ENCODE measurements around the gene TAF4B.

The TAF4B gene

DNA sequence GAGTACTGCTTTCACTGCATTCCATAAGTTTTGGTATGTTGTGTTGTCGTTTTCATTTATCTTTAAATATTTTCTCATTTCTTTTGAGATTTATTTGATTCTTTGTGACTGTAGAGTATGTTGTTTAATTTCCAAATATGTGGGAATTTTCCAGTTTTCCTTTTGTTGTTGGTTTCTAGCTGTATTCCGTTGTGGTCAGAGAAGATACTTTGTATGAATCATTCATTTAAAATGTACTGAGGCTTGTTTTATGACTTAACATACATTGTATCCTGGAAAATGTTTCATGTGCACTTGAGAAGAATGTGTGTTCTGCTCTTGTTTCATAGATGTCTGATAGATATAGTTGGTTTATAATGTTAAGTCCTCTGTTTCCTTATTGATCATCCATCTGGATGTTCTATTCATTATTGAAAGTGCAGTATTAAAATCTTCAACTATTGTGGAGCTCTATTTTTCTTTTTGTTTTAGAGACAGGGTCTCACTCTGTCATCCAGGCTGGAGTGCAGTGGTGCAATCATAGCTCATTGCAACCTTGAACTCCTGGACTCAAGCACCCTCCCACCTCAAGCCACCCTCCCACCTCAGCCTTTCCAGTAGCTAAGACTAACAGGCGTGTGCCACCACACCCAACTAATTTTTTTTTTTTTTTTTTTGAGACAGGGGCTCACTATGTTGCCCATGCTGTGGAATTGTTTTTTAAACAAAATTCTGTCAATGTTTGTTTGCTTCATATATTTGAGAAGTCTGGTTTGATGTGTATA, 96.8 kb downstream of the TAF4B start:
- no peaks in the 10 kb centered on the region; the same call in 1 of the 2 replicates for H3K36me3 ChIP-seq (ENCODE audit: control insufficient read depth, insufficient read depth, low read length)
- no peak for DNase-seq (ENCODE audit: extremely low read depth, insufficient read length)
- no peak for TF ChIP-seq CTCF (IDR thresholded peaks at IDR 0.05; ENCODE audit: insufficient read depth, low read length, poor library complexity, severe bottlenecking)

DNA sequence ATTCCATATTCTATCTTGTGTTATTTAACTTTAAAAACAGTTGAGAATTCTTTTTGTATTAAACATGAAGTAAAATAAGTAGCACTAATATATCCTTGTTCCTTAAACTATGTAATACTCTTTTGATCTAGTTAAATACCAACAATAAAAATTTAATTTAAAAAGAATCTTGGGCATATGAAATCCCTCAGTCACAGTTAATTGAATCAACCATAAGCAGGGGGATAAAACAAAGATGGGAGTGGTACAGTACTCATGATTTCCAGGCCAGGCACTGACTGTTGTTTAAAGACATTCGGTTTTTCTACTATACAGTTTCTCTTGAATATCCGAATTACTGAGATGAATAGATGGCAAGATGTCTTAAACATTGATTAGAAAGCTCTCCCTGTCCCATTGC, 99.5 kb downstream of the TAF4B start:
- TF ChIP-seq CTCF (IDR thresholded peaks at IDR 0.05; ENCODE audit: insufficient read depth, low read length, poor library complexity, severe bottlenecking), result no peak
- DNase-seq (ENCODE audit: extremely low read depth, insufficient read length), result no peak
- no peak overlapping the region for H3K4me3 ChIP-seq (replicated peaks; ENCODE audit: low read depth, low read length)
- no peaks in the 10 kb centered on the region for H3K27me3 ChIP-seq (replicated peaks; ENCODE audit: control insufficient read depth, insufficient read depth, low read length)
- H3K36me3 ChIP-seq (ENCODE audit: control insufficient read depth, insufficient read depth, low read length), result no peaks in the 10 kb centered on the region; the same call in 1 of the 2 replicates

More for the DNA sequence above, 96.8 kb downstream of the TAF4B start:
- Histone ChIP-seq H3K27me3 (replicated peaks; ENCODE audit: control insufficient read depth, insufficient read depth, low read length) (no peaks in the 10 kb centered on the region), H3K4me3 (replicated peaks; ENCODE audit: low read depth, low read length) (no peak overlapping the region)

DNA sequence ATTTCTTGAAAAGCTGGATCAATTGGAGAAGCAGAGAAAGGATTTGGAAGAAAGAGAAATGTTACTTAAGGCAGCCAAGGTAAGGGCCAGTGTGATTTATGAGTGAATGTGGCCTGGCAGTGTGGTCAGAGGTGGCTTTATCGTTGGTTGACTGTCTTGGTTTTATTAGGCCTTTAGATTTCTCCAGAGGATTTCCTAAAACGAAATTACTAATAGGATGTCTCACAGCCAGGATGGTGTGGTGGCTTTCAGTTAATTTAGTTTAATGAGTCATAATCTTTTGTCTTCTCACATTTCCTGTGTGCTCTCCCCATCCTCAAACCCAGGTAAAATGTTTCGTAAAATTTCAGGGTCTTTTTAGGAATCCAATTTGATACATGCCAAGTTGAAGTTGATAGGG, 100.8 kb downstream of the TAF4B start:
- DNase-seq (ENCODE audit: extremely low read depth, insufficient read length), result no peak
- TF ChIP-seq CTCF (IDR thresholded peaks at IDR 0.05; ENCODE audit: insufficient read depth, low read length, poor library complexity, severe bottlenecking), result no peak
- Histone ChIP-seq H3K4me3 (replicated peaks; ENCODE audit: low read depth, low read length) (no peak overlapping the region), H3K36me3 (ENCODE audit: control insufficient read depth, insufficient read depth, low read length) (no peaks in the 10 kb centered on the region; the same call in 1 of the 2 replicates), H3K27me3 (replicated peaks; ENCODE audit: control insufficient read depth, insufficient read depth, low read length) (no peaks in the 10 kb centered on the region)

DNA sequence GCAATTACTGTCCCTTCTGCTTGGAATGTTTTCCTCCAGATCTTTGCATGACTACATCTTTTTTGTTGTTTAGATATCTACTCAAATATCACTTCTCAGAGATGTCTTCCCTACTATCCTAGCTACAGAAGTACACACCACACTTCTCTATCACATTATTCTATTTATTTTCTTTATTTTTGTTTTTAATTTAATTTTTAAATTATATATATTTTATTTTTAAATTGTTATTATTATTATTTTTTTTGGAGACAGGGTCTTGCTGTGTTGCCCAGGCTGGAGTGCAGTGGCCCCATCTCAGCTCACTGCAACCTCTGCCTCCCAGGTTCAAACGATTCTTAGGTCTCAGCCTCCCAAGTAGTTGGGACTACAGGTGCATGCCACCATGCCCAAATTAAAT, 106.7 kb downstream of the TAF4B start:
- Histone ChIP-seq H3K4me3 (replicated peaks; ENCODE audit: low read depth, low read length) (no peak overlapping the region), H3K36me3 (ENCODE audit: control insufficient read depth, insufficient read depth, low read length) (no peaks in the 10 kb centered on the region; the same call in 1 of the 2 replicates), H3K27me3 (replicated peaks; ENCODE audit: control insufficient read depth, insufficient read depth, low read length) (no peaks in the 10 kb centered on the region)
- no peak for TF ChIP-seq CTCF (IDR thresholded peaks at IDR 0.05; ENCODE audit: insufficient read depth, low read length, poor library complexity, severe bottlenecking)
- DNase-seq (ENCODE audit: extremely low read depth, insufficient read length), result no peak

DNA sequence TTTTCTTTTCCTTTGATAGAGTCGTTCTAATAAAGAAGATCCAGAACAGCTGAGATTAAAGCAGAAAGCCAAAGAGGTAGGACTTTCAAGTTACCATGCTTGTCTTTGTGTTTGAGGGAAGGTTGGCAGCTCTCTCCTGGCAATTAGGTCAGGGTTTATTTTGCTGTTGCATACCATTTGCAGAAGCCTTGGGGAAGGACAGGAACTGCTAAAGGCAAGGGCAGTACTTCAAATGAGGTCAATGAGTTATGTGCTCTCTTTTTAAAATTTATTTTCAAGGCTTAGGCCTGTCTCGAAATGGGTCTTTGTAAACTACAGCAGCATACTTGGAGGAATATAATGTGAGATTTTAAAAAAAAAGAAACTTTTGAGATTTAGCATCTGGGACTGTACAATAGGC, 108.9 kb downstream of the TAF4B start:
- H3K36me3 ChIP-seq (ENCODE audit: control insufficient read depth, insufficient read depth, low read length), result no peaks in the 10 kb centered on the region; the same call in 1 of the 2 replicates

More for the DNA sequence above, 108.9 kb downstream of the TAF4B start:
- no peak overlapping the region for H3K4me3 ChIP-seq (replicated peaks; ENCODE audit: low read depth, low read length)
- H3K27me3 ChIP-seq (replicated peaks; ENCODE audit: control insufficient read depth, insufficient read depth, low read length), result no peaks in the 10 kb centered on the region
- TF ChIP-seq CTCF (IDR thresholded peaks at IDR 0.05; ENCODE audit: insufficient read depth, low read length, poor library complexity, severe bottlenecking), result no peak
- DNase-seq (ENCODE audit: extremely low read depth, insufficient read length), result no peak

All from GM06990 (cell line).